Measurements from ENCODE around the gene CHURC1.

CHURC1 gene

DNA sequence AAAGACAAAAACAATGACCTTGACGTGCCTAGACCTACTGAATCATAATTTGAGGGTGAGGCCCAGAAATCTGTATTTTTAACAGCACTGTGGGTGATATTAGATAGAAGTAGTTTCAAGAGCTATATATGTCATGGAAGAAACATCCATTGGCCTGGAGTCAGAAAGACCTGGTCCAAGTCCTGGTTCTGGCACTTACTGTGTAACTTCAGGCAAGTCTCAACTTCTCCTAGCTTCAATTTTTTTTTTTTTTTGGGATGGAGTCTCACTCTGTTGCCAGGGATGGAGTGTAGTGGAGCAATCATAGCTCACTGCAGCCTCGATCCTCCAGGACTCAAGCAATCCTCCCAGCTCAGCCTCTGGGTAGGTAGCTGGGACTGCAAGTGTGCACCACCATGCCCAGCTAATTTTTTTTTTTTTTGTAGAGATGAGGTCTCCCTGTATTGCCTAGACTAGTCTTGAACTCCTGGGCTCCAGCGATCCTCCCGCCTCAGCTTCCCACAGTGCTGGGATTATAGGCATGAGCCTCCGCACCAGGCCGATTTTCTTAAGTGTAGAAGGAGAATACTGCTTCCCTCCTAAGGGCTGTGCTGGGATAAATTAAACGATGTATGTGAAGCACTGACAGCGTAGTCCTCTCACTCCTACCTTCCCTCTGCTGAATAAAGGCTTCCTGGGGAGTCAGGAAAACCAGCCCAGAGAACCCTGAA, 42.6 kb downstream of the CHURC1 start:
- DNase-seq (no peak), ATAC-seq (no peak)

DNA sequence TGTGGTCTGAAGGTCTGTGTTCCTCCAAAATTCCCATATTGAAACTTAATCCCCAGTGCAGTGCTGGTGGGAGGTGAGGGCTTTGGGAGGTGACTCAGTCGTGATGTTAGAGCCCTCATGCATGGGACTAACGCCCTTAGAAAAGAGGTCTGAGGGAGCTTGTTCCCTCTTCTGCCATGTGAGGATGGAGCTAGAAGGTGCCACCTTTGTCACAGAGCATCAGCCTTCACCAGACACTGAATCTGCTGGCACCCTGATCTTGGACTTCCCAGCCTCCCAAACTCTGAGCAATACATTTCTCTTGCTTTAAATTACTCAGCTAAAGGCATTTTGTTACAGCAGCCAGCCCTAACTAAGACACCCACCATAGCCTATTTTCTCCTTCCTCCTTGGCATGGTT, 43.9 kb downstream of the CHURC1 start:
- DNase-seq: no peak
- ATAC-seq: no peak

DNA sequence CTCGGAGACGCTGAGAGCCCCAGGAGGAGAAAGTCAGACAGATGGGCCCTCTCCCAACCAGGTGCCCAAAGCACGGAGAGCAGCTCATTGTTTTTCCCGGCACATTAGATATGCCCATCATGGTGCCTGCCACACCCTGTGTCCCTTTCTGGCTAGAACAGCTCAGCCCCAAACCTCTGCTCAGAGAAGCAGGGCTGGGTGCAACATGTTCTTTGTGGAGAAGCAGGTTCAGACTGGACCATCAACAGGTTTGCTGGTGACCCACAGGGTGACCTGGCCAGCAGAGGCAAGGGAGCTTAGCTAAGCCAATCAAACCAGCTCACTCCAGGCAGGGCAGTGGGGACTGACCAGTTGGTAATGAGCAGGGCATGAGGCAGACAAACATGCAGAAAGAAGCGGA, 44.5 kb downstream of the CHURC1 start:
- ATAC-seq (no peak), DNase-seq (no peak)

DNA sequence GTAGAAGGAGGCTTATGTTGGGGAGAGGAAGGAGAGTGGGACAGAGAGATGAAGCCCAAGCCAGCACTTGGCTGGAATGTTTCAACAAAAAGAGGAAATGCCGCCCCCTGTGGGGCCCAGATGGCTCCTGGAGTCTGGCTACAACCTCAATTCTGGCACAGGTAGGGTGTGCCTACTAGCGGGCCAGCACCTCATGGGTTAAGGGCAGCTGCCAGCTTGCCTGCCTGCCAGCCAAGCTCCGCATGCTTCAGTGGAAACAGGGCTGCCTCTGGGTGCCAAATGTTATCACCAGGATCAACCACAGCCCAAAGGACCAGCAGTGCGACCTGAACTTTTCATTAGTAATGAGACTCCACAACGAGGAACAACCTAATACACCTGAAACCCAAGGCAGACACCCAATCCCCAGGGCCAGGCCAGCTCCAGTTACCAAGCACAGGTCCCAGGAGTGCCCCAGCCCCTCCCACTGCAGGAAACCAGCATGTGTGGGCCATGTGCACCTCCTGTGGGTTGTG, 46.6 kb downstream of the CHURC1 start:
- DNase-seq (no peak), ATAC-seq (no peak)

DNA sequence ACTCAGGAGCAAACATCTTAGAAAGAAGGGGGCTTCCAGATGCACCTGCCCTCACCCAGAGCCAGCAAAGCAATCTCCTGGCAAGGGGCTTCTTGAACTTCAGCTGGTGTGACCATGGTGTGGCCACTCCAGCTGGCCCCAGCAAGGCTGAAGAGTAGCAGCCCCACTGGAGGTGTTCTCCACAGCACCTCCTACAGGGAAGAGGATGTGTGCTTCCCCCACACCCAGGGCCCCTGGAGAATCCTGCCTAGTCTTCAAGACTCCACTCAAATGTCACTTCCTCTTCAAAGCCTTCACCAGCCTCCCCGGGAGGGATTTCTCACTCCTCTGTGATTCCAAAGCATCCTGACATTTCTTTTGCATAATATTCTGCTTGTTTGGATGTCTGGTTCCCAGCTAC, 49.4 kb downstream of the CHURC1 start:
- ATAC-seq (no peak), DNase-seq (no peak)

DNA sequence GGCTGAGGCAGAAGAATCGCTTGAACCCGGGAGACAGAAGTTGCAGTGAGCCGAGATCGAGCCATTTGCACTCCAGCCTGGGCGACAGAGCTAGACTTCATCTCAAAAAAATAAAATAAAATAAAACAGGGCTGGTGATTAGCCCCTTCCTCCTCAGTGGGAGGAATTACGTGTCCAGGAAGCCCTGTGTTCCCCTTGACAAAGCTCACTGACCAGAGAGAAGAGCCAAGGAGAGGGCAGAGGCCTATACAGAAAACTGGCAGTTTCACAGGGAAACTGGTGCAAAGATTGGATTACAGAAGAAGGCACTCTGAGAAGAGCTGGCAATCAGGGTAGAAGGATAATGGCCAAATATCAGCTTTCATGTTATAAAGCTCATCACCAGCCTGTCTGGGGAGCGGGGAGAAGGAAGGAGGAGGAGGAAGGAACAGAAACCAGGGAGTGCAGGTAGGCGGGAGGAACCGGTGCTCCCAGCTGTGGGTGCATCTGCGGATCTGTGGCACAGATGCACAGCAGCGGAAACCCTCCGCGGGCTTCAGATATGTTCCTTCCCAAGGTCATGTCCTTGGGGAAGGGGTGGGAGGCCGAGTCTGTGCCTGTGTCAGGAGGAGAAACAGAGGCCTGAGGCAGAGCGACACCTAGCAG, 51.2 kb downstream of the CHURC1 start:
- ATAC-seq (no peak), DNase-seq (no peak)

DNA sequence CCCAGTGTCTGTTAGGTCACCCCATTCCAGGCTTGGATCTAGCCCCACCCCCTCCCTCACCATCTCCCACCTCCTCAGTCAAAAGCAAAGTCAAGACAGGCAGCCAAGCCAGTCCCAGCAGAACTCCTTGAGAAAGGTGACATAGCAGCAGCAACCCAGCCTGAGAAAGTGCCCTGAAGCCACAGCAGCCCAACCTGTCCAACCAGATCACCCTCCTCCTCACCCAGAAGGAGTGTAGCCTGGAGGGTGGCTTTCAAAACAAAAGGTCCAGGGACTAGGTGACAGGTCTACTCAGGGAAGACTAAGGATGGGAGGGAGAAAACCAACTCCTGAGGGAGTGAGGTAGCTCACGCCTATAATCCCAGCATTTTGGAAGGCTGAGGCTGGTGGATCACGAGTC, 52.7 kb downstream of the CHURC1 start:
- no peak for DNase-seq
- ATAC-seq: no peak

DNA sequence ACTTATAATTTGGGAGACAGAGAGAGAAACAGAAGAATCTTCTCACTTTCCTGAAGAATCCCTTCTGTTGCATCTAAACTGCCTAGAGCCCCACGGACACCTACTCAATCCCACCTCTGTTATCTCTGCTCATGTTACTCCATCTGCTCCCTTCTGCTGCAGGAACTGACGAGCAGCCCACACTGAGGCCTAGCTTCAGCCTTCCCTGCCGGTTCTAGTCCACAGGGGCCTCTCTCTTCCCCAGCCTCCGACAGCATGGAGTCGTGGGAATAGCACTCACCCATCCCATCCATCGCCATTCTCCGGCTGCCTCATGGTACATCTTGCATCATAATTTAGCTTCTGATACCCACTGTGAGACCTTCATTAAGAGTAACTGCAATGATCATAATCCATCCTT, 53.9 kb downstream of the CHURC1 start:
- DNase-seq (no peak), ATAC-seq (no peak)

DNA sequence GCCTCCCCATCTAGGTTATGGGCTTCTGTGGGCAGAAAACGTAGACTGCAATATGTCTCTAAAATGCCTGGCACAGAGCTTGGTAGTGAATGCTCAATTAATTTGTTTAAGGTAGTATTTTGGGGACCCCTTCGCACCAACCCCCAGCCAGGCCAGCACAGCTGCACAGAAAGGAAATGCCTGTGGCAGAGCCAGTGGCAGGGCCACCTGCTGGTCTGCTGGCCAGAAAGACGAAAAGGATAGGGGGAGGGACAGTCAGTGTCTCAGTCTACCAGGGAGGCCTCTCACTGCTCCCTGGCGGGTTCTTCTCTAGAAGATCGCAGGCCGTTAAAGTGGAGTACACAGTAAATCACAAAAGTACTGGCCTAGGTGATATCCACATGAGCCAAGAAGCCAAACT, 54.4 kb downstream of the CHURC1 start:
- DNase-seq (no peak), ATAC-seq (no peak)

DNA sequence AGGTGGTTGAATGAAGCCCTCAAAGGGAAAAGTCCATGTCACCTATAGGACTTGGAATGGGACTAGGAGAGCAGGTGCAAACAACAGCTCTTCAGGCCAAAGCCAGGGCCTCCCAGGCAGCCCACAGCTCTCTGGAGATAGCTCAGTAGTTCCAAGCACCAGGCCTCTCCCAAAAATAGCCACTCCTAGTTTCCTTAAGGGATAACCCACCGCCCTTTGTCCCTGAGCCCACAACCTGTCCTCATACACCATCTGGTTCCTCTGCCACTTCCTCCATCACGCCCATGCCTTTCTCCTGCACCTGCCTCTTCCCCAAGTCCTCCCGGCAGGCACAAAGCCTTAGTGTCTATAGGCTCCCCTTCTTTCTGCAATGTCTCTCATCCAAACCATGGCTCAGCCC, 55.8 kb downstream of the CHURC1 start:
- DNase-seq (no peak), ATAC-seq (no peak)

DNA sequence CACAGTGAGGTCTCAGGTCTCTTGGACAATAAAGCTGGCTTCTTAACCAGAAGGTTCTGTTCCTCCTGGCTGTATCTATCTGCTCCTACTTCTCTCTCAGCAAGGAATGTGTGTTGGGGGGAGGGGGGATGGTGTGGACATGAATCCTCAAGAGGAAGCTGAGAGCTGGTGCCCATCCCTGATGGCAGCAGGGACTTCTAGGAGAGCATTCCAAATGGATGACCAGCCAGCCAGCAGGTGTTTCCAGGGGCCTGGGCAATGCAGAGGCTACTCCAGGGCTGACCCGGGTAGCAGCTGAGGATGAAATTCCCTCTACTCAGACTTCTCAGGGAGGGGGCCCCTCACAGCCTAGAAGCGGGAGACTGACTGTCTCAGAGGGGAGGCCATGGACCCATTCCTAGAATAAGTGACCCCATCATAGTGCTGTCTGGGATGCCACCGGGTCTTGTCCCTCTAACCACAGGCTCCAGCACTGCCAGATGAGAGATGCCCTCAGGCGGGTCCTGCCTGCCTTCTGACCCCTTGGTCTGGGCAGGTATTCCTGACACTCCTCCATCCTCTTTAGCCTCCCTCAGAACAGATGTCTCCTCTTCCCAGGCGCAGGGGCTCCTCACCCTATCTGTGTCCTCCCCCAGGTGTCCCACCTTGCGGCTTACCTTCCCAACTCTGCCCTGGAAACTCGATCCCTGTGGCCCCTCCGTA, 56.7 kb downstream of the CHURC1 start:
- ATAC-seq: no peak
- no peak for DNase-seq

DNA sequence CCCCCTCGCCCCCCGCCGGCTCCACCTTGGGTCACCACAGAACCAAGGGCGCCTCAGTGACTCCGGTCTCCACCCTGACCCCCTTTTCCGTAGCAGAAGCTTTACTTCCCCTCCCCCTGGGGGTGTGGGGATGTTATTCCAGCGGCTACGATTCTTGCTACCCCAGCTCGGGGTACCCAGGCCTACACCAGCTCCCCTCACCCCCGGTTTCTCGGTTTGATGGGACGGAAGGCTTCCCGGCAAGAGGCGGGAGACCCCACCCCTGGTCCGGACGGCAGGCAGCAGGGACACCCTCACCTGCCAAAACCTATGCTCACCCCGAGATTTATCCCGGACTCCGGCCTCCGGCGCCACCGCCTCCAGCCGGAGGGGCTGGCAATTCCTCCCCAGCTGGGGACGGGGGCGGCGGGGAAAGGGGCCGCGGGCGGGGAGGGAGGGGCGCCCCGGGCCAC, 57.3 kb downstream of the CHURC1 start:
- DNase-seq: no peak
- ATAC-seq: no peak

DNA sequence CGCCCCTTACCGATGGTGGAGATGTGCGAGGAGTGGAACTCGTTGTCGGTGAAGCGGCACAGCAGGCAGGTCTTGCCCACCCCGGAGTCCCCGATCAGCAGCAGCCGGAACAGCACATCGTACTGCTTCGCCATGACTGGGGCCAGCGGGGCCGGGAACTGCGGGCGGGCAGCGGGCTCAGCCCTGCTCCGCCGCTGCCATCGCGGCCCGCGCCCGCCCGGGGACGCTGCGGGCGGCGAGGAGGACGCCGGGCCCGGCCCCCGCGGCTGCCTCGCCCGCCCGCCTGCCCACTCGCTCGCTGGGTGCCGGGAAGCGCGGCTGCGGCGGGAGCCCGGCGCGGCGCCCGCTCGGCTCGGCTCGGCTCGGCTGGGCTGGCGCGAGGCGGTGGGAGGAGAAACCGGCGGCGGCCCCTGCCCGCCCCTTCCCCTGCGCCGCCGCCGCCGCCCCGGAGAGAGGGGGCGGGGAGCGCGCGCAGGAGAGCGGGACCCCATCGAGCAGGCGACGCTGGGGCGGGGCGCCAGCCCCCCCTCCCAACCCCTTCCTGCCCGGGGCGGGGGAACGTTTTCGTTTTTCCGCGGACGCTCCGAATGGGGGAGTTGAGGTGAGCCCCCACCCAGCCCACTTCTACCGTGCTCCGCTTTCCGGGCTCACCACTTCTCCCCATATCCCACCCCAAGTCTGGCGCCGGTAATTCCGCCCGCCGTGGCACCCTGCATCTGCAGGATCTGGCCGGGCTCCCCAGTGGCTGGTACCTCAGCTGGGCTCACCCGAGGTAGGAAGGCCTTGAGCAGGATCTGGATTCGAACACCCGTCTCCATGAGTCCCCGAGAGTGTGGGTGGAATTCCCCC, 57.9 kb downstream of the CHURC1 start, which contains the start of gene RAB15:
Gene RAB15, minus strand, starts transcription at position 394 of the 849 bp plus-strand sequence. Its CDS starts 260 bp downstream, at position 134.
- ATAC-seq (peak; percentile 65), DNase-seq (peak; percentile 46)

DNA sequence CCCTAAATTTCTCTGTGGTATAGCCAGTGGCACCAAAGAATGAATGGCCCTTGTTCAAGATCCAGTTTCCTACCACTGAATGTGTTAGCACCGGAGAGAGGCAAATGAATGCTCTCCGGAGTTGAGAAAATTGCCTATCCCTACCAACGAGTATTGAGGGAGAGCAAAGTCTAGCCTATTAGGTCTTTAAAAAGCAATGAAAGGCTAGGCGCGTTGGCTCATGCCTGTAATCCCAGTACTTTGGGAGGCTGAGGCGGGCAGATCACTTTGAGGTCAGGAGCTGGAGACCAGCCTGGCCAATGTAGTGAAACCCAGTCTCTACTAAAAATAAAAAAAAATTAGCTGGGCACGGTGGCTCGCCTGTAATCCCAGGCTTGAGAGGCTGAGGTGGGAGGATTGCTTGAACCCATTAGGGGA, 58.8 kb downstream of the CHURC1 start:
- no peak for ATAC-seq
- DNase-seq: no peak

DNA sequence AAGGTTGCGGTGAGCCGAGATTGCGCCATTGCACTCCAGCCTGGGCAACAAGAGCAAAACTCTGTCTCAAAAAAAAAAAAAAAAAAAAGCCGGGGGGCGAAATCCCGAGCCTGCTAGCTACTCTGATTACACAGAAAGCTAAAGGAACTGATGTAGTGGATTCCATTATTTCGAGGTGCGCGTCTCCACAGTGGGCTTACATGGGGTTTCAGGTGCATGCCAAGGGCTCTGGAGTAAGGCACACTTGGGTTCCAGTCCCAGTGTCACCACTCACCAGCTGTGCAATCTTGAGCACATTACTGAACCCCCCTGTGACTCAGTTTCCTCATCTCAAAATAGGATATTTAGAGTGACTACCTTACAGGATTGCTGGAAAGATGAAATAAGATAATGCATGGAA, 59.6 kb downstream of the CHURC1 start:
- ATAC-seq (no peak), DNase-seq (no peak)

DNA sequence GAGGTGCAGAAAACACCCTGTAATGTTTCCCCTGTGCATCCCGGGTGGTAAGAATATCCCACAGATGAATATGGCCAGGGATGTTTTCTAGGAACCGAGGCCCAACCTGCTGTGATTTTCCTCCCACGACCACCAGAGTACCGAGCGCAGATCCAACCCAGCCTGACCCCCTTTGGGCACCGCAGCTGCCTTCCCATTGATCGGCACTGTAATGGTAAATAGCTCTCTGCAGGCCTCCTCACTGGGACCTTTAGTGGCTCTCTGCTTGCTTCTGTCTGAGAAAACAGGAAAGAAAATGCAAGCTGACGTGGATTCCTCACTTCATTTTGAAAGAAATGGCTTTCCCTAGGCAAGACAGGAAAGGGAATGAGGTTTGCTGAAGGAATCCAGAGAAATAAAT, 60.3 kb downstream of the CHURC1 start:
- DNase-seq (no peak), ATAC-seq (no peak)

DNA sequence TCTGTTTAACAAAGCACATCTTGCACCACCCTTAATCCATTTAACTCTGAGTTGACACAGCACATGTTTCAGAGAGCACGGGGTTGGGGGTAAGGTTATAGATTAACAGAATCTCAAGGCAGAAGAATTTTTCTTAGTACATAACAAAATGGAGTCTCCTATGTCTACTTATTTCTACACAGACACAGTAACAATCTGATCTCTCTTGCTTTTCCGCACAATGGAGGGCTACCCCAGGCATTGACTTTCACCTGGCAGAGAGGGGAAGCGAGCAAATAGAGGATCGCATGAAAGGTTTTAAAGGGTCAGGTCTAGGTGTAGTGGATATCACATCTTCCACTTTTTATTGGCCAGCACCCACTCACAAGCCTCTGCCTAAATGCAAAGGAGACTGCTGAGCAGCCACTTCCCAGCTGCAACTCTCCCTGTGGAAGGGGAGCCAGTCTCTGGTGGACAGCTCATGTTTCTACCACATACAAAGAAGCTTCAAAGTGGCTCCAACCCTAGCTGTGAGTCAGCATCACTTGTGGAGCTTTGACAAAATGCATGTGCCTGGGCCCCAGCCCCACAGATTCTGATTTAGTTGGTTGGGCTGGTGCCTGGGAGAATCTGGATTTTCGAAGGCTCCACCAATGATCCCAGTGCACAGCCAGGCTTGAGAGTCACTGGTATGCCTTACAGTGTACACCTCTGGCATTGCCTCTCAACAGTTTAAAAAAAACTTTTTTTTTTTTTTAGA, 65.2 kb downstream of the CHURC1 start:
- DNase-seq (no peak), ATAC-seq (peak; percentile 42)

DNA sequence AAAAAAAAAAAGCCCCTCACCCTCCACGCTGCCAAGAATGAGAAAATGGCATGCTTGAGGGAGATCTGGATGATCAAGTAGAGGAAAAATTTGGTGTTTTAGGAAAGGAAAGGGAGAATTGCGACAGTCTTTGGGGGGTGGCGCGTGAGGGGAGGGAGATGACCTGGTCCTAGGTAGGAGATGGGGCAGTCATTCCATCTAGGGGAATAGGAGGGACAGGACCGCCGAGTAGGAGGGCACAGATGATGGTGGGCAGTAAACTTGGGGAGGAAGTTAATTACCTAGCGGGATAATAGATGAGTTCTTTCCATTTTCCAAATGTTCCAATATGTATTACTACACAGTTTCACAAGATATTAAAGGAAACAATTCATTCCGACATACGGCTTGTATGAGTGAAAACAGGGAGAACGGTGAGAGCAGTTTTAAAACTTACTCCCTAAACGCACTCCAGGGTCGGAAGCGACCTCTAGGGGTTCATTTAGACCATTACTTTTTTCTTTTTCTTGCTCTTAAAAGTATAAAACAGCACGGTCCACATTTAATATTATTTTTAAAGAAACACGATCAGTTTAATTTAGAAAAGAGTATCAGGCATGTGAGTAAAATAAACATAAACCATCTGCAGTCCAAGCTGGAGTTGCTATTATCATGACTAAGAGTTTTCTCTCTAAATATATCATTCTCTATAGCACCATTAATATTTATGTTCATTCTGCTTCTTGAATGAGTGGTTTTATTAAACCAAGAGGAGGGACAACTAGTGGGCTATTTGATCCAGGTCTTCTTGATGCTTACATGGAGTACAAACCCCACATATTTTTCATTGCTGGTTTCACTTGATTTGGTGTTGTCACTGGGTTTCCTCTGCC, 69.4 kb downstream of the CHURC1 start:
- DNase-seq (peak; percentile 29), ATAC-seq (no peak)

Data from stimulated activated naive CD8-positive, alpha-beta T cell treated with anti-CD3 and anti-CD28 coated beads, Interleukin-15, Interleukin-2, amounts not matched to agents 100 U/mL and 50 U/mL, for 24 hours (primary cell).